HL-60/S4 treated with phorbol 12-myristate 13-acetate at 8.2 ng/mL for 4 days and 3 days (cell line): ENCODE results near the gene CHD9.

ENCODE experiments used
- in situ Hi-C: fragments of 300-500 bp; cut with MboI; formaldehyde crosslinking; loops from 2 replicates; pipeline ENCODE4 v1.15.0; 2022; ENCODE audit warnings: low sequenced_read_pairs

The CHD9 gene

GRCh38 chr16:53092284-53092683 lies 37.5 kb downstream of the CHD9 start:
- in situ Hi-C loops: no loop called here

GRCh38 chr16:53093162-53093744 lies 38.5 kb downstream of the CHD9 start:
- in situ Hi-C loops: no loop called here

GRCh38 chr16:53094013-53094630 lies 39.3 kb downstream of the CHD9 start:
- in situ Hi-C loops: no loop called here

GRCh38 chr16:53097190-53097589 lies 42.4 kb downstream of the CHD9 start:
- in situ Hi-C loops: no loop called here

- in situ Hi-C loops: no loop called here
Measured at GRCh38 chr16:53098526-53099317, 43.9 kb downstream of the CHD9 start.

- in situ Hi-C loops: no loop called here
Measured at GRCh38 chr16:53099318-53100130, 44.7 kb downstream of the CHD9 start.

- in situ Hi-C loops: no loop called here
Measured at GRCh38 chr16:53100131-53100748, 45.4 kb downstream of the CHD9 start.

- in situ Hi-C loops: no loop called here
Measured at GRCh38 chr16:53100889-53101288, 46.1 kb downstream of the CHD9 start.

- in situ Hi-C loops: no loop called here
Measured at GRCh38 chr16:53103811-53104210, 49.0 kb downstream of the CHD9 start.

GRCh38 chr16:53105565-53105964 lies 50.8 kb downstream of the CHD9 start:
- in situ Hi-C loops: no loop called here

GRCh38 chr16:53111078-53111791 lies 56.4 kb downstream of the CHD9 start:
- in situ Hi-C loops: no loop called here

- in situ Hi-C loops: no loop called here
Measured at GRCh38 chr16:53112015-53112414, 57.2 kb downstream of the CHD9 start.

- in situ Hi-C loops: no loop called here
Measured at GRCh38 chr16:53115047-53115446, 60.3 kb downstream of the CHD9 start.

- in situ Hi-C loops: no loop called here
Measured at GRCh38 chr16:53115773-53116172, 61.0 kb downstream of the CHD9 start.

GRCh38 chr16:53121043-53121620 lies 66.3 kb downstream of the CHD9 start:
- in situ Hi-C loops: no loop called here

- in situ Hi-C loops: no loop called here
Measured at GRCh38 chr16:53121661-53122060, 66.9 kb downstream of the CHD9 start.

GRCh38 chr16:53123747-53124146 lies 69.0 kb downstream of the CHD9 start:
- in situ Hi-C loops: no loop called here

- in situ Hi-C loops: no loop called here
Measured at GRCh38 chr16:53126390-53126789, 71.6 kb downstream of the CHD9 start.

- in situ Hi-C loops: no loop called here
Measured at GRCh38 chr16:53129281-53130158, 74.7 kb downstream of the CHD9 start.
